ENCODE results near the gene UCK2.

The UCK2 gene

GRCh38 chr1:165875604-165876003, 48.2 kb downstream of the UCK2 start:
- no peak overlapping the region for H3K4me3 ChIP-seq (ENCODE audit: low read depth, low read length)
- no peak for TF ChIP-seq CTCF (IDR thresholded peaks at IDR 0.05; ENCODE audit: control insufficient read depth, extremely low read depth, insufficient read depth)
- no peak for DNase-seq (ENCODE audit: low read depth)

- TF ChIP-seq CTCF (IDR thresholded peaks at IDR 0.05; ENCODE audit: control insufficient read depth, extremely low read depth, insufficient read depth) = no peak
- no peak overlapping the region for H3K4me3 ChIP-seq (ENCODE audit: low read depth, low read length)
- no peak for DNase-seq (ENCODE audit: low read depth)
Observed at GRCh38 chr1:165876121-165876520, 48.7 kb downstream of the UCK2 start.

GRCh38 chr1:165877411-165877810, 50.0 kb downstream of the UCK2 start:
- no peak overlapping the region for H3K4me3 ChIP-seq (ENCODE audit: low read depth, low read length)
- no peak for TF ChIP-seq CTCF (IDR thresholded peaks at IDR 0.05; ENCODE audit: control insufficient read depth, extremely low read depth, insufficient read depth)
- DNase-seq (ENCODE audit: low read depth) = no peak

- no peak for TF ChIP-seq CTCF (IDR thresholded peaks at IDR 0.05; ENCODE audit: control insufficient read depth, extremely low read depth, insufficient read depth)
- DNase-seq (ENCODE audit: low read depth) = no peak
- H3K4me3 ChIP-seq (ENCODE audit: low read depth, low read length) = no peak overlapping the region
Observed at GRCh38 chr1:165877940-165878556, 50.6 kb downstream of the UCK2 start.

GRCh38 chr1:165879946-165880345, 52.5 kb downstream of the UCK2 start:
- no peak overlapping the region for H3K4me3 ChIP-seq (ENCODE audit: low read depth, low read length)
- no peak for TF ChIP-seq CTCF (IDR thresholded peaks at IDR 0.05; ENCODE audit: control insufficient read depth, extremely low read depth, insufficient read depth)
- DNase-seq (ENCODE audit: low read depth) = no peak

- DNase-seq (ENCODE audit: low read depth) = no peak
- no peak for TF ChIP-seq CTCF (IDR thresholded peaks at IDR 0.05; ENCODE audit: control insufficient read depth, extremely low read depth, insufficient read depth)
- no peak overlapping the region for H3K4me3 ChIP-seq (ENCODE audit: low read depth, low read length)
Observed at GRCh38 chr1:165880993-165881392, 53.6 kb downstream of the UCK2 start.

GRCh38 chr1:165882168-165882837, 54.9 kb downstream of the UCK2 start:
- DNase-seq (ENCODE audit: low read depth) = no peak
- no peak overlapping the region for H3K4me3 ChIP-seq (ENCODE audit: low read depth, low read length)
- no peak for TF ChIP-seq CTCF (IDR thresholded peaks at IDR 0.05; ENCODE audit: control insufficient read depth, extremely low read depth, insufficient read depth)

Data from LNCaP clone FGC (cell line).